ENCODE results near the gene ZNF157.

The ZNF157 gene

DNA sequence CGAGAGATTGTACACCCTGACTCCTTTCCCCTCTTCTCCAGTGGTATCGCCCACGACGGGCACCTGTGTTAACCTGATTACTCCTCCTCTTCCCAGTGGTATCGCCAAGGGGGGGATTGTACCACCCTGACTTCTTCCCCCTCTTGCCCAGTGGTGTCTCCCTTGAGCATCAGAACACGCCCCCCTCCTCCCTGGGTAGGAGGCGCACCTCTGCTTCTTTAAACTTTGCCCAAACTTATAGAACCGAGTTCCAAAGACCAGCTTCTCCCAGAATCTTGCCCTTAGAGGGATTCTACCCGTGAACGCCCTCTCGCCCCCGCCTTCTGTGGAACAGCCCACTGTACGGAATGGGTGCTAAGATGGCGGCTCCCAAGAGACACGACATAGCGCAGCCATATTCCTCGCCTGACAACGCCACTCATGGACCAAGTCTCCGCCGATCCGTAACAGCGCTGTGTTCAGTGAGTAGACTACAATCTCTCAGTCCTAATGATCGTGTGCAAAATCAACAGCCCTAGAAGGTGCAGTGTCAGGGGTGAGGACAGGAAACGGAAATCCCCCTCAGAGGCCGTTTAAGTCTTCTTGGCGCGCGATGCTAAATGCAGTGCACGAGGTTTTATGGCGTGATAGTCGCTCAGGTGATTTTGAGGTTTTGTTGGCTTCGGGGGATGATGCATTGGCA lies 4.2 kb upstream of the ZNF157 start:
- Histone ChIP-seq H3K36me3 (ENCODE audit: control insufficient read depth in 2 of 2, insufficient read depth in 1 of 2, low read length in 2 of 2) (no peaks in the 10 kb centered on the region; a peak in 1 of 3 replicates), H3K4me1 (ENCODE audit: control insufficient read depth, insufficient read depth, low read length) (peaks cover 2% of the 10 kb centered on the region; the same call in 1 of the 2 replicates), H3K4me3 (ENCODE audit: low read depth, low read length) (peak overlapping the region; percentile 32), H3K27ac (ENCODE audit: extremely low read depth, low read depth, low read length) (peak overlapping the region; percentile 52; the same call in 1 of the 2 replicates), H3K9me3 (ENCODE audit: control insufficient read depth, insufficient read depth, low read depth, low read length) (no peaks in the 10 kb centered on the region)
- ChIA-PET CTCF (interaction anchor here (0.7 kb wide), 1 partner anchor 84 kb away, joined by 3 read pairs; no protein-coding TSS in a partner anchor), POLR2A (no interaction called here)
- TF ChIP-seq, protein P1, sequence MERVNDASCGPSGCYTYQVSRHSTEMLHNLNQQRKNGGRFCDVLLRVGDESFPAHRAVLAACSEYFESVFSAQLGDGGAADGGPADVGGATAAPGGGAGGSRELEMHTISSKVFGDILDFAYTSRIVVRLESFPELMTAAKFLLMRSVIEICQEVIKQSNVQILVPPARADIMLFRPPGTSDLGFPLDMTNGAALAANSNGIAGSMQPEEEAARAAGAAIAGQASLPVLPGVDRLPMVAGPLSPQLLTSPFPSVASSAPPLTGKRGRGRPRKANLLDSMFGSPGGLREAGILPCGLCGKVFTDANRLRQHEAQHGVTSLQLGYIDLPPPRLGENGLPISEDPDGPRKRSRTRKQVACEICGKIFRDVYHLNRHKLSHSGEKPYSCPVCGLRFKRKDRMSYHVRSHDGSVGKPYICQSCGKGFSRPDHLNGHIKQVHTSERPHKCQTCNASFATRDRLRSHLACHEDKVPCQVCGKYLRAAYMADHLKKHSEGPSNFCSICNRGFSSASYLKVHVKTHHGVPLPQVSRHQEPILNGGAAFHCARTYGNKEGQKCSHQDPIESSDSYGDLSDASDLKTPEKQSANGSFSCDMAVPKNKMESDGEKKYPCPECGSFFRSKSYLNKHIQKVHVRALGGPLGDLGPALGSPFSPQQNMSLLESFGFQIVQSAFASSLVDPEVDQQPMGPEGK (tag by site-specific recombination; IDR thresholded peaks at IDR 0.05): peak; percentile 54; the same call in 1 of the 2 replicates
- TF ChIP-seq ZNF610 (tag by site-specific recombination; IDR thresholded peaks at IDR 0.05; ENCODE audit: borderline replicate concordance) (no peak), KLF7 (tag by site-specific recombination; IDR thresholded peaks at IDR 0.05; ENCODE audit: borderline replicate concordance) (no peak), GLIS2 (tag by site-specific recombination; IDR thresholded peaks at IDR 0.05) (peak; percentile 66), ZNF341 (tag by site-specific recombination; IDR thresholded peaks at IDR 0.05; ENCODE audit: low read depth) (peak; percentile 80), ZIC2 (tag by site-specific recombination; IDR thresholded peaks at IDR 0.05) (peak; percentile 22; the same call in 1 of the 2 replicates), YY1 (tag by site-specific recombination; IDR thresholded peaks at IDR 0.05) (peak; percentile 97), ZNF510 (tag by site-specific recombination; IDR thresholded peaks at IDR 0.05; ENCODE audit: insufficient replicate concordance) (no peak), KLF8 (tag by site-specific recombination; IDR thresholded peaks at IDR 0.05) (peak; percentile 53; the same call in 1 of the 2 replicates), ZBTB17 (tag by site-specific recombination; IDR thresholded peaks at IDR 0.05) (peak; percentile 83), ZNF76 (tag by site-specific recombination; IDR thresholded peaks at IDR 0.05; ENCODE audit: borderline replicate concordance, low read depth) (peak; percentile 79), ZBTB20 (tag by site-specific recombination; IDR thresholded peaks at IDR 0.05) (peak; percentile 75), ZNF112 (tag by site-specific recombination; IDR thresholded peaks at IDR 0.05) (no peak), ZNF133 (tag by site-specific recombination; IDR thresholded peaks at IDR 0.05) (no peak), EGR2 (tag by site-specific recombination; IDR thresholded peaks at IDR 0.05; ENCODE audit: low read depth) (peak; percentile 52; the same call in 1 of the 2 replicates), KLF9 (tag by site-specific recombination; IDR thresholded peaks at IDR 0.05; ENCODE audit: low read depth) (peak; percentile 81), BCL11B (tag by site-specific recombination; IDR thresholded peaks at IDR 0.05; ENCODE audit: low read depth) (no peak), SP2 (tag by site-specific recombination; IDR thresholded peaks at IDR 0.05) (peak; percentile 40), ZNF530 (tag by site-specific recombination; IDR thresholded peaks at IDR 0.05; ENCODE audit: low read depth) (no peak), YY2 (tag by site-specific recombination; IDR thresholded peaks at IDR 0.05) (peak; percentile 98), SP3 (tag by site-specific recombination; IDR thresholded peaks at IDR 0.05) (peak; percentile 89)
- TF ChIP-seq, protein P2, sequence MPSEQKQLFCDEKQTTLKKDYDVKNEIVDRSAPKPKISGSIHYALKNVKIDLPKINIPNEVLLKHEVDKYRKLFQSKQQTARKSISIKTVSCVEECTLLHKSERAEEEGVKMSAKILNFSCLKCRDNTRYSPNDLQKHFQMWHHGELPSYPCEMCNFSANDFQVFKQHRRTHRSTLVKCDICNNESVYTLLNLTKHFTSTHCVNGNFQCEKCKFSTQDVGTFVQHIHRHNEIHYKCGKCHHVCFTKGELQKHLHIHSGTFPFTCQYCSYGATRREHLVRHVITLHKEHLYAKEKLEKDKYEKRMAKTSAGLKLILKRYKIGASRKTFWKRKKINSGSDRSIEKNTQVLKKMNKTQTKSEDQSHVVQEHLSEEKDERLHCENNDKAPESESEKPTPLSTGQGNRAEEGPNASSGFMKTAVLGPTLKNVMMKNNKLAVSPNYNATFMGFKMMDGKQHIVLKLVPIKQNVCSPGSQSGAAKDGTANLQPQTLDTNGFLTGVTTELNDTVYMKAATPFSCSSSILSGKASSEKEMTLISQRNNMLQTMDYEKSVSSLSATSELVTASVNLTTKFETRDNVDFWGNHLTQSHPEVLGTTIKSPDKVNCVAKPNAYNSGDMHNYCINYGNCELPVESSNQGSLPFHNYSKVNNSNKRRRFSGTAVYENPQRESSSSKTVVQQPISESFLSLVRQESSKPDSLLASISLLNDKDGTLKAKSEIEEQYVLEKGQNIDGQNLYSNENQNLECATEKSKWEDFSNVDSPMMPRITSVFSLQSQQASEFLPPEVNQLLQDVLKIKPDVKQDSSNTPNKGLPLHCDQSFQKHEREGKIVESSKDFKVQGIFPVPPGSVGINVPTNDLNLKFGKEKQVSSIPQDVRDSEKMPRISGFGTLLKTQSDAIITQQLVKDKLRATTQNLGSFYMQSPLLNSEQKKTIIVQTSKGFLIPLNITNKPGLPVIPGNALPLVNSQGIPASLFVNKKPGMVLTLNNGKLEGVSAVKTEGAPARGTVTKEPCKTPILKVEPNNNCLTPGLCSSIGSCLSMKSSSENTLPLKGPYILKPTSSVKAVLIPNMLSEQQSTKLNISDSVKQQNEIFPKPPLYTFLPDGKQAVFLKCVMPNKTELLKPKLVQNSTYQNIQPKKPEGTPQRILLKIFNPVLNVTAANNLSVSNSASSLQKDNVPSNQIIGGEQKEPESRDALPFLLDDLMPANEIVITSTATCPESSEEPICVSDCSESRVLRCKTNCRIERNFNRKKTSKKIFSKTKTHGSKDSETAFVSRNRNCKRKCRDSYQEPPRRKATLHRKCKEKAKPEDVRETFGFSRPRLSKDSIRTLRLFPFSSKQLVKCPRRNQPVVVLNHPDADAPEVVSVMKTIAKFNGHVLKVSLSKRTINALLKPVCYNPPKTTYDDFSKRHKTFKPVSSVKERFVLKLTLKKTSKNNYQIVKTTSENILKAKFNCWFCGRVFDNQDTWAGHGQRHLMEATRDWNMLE (tag by site-specific recombination; conservative IDR thresholded peaks at IDR 0.05; ENCODE audit: low read depth): peak; percentile 59; the same call in 1 of the 2 replicates
- TF ChIP-seq, protein P3, sequence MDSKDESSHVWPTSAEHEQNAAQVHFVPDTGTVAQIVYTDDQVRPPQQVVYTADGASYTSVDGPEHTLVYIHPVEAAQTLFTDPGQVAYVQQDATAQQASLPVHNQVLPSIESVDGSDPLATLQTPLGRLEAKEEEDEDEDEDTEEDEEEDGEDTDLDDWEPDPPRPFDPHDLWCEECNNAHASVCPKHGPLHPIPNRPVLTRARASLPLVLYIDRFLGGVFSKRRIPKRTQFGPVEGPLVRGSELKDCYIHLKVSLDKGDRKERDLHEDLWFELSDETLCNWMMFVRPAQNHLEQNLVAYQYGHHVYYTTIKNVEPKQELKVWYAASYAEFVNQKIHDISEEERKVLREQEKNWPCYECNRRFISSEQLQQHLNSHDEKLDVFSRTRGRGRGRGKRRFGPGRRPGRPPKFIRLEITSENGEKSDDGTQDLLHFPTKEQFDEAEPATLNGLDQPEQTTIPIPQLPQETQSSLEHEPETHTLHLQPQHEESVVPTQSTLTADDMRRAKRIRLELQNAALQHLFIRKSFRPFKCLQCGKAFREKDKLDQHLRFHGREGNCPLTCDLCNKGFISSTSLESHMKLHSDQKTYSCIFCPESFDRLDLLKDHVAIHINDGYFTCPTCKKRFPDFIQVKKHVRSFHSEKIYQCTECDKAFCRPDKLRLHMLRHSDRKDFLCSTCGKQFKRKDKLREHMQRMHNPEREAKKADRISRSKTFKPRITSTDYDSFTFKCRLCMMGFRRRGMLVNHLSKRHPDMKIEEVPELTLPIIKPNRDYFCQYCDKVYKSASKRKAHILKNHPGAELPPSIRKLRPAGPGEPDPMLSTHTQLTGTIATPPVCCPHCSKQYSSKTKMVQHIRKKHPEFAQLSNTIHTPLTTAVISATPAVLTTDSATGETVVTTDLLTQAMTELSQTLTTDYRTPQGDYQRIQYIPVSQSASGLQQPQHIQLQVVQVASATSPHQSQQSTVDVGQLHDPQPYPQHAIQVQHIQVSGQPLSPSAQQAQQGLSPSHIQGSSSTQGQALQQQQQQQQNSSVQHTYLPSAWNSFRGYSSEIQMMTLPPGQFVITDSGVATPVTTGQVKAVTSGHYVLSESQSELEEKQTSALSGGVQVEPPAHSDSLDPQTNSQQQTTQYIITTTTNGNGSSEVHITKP (tag by site-specific recombination; IDR thresholded peaks at IDR 0.05): peak; percentile 100
- TF ChIP-seq, protein P4, sequence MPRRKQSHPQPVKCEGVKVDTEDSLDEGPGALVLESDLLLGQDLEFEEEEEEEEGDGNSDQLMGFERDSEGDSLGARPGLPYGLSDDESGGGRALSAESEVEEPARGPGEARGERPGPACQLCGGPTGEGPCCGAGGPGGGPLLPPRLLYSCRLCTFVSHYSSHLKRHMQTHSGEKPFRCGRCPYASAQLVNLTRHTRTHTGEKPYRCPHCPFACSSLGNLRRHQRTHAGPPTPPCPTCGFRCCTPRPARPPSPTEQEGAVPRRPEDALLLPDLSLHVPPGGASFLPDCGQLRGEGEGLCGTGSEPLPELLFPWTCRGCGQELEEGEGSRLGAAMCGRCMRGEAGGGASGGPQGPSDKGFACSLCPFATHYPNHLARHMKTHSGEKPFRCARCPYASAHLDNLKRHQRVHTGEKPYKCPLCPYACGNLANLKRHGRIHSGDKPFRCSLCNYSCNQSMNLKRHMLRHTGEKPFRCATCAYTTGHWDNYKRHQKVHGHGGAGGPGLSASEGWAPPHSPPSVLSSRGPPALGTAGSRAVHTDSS (tag by site-specific recombination; IDR thresholded peaks at IDR 0.05): no peak
